H9 (cell line): ENCODE results near the gene FBXL12. TPM values are rescaled to one million over a fixed set of nuclear protein-coding genes. Genes with fewer than 3 reads are reported as not detected.
"Not testable (repeated sequence)": the region's sequence is repeated elsewhere in the genome, so short reads cannot be mapped to it uniquely, and the experiment has no call there.

ENCODE experiments used
- DNase-seq: peaks from one replicate; pipeline ENCODE4 v3.0.0-alpha.2; 2017
- H2AFZ ChIP-seq: one replicate; pipeline ENCODE4 v1.6.1; 2013; ENCODE audit warnings: mild to moderate bottlenecking, low read length, control low read depth, moderate library complexity
- H2AK5ac ChIP-seq: 2 replicates; pipeline ENCODE4 v1.6.1; 2013; ENCODE audit warnings: low read length, control low read depth, mixed read lengths; ENCODE audit not compliant: insufficient read length
- H2BK120ac ChIP-seq: one replicate; pipeline ENCODE4 v1.6.1; 2013; ENCODE audit warnings: low read depth, mild to moderate bottlenecking, low read length, control low read depth, inconsistent platforms; ENCODE audit not compliant: poor library complexity, severe bottlenecking
- H2BK12ac ChIP-seq: 2 replicates; pipeline ENCODE4 v1.6.1; 2013; ENCODE audit warnings: low read length, control low read depth, mixed read lengths, low read depth; ENCODE audit not compliant: insufficient read length
- H2BK15ac ChIP-seq: 2 replicates; pipeline ENCODE4 v1.6.1; 2013; ENCODE audit warnings: low read depth, low read length, control low read depth
- H2BK20ac ChIP-seq: one replicate; pipeline ENCODE4 v1.6.1; 2013; ENCODE audit warnings: low read depth, mild to moderate bottlenecking, low read length, control low read depth, inconsistent platforms; ENCODE audit not compliant: poor library complexity, severe bottlenecking
- H2BK5ac ChIP-seq: 2 replicates; pipeline ENCODE4 v1.6.1; 2013; ENCODE audit warnings: low read length, control low read depth, mixed read lengths; ENCODE audit not compliant: insufficient read length
- H3K14ac ChIP-seq: 2 replicates; pipeline ENCODE4 v1.6.1; 2013; ENCODE audit warnings: low read length, control low read depth; ENCODE audit not compliant: insufficient read depth
- H3K18ac ChIP-seq: 2 replicates; pipeline ENCODE4 v1.6.1; 2013; ENCODE audit warnings: low read depth, mild to moderate bottlenecking, mixed read lengths, low read length, control low read depth; ENCODE audit not compliant: insufficient read length
- H3K23ac ChIP-seq: 2 replicates; pipeline ENCODE4 v1.6.1; 2013; ENCODE audit warnings: low read length, control low read depth, mixed read lengths, low read depth; ENCODE audit not compliant: insufficient read length
- H3K23me2 ChIP-seq: 2 replicates; pipeline ENCODE4 v1.6.1; 2013; ENCODE audit warnings: low read depth, mild to moderate bottlenecking, mixed read lengths, low read length, control low read depth; ENCODE audit not compliant: insufficient read length, poor library complexity, severe bottlenecking
- H3K27ac ChIP-seq: 2 replicates; pipeline ENCODE4 v1.5.1; 2013; ENCODE audit warnings: low read length, control low read depth, mixed read lengths, low read depth; ENCODE audit not compliant: insufficient read length
- H3K27me3 ChIP-seq: 2 replicates; pipeline ENCODE4 v1.6.1; 2013; ENCODE audit warnings: low read length, control low read depth, inconsistent platforms; ENCODE audit not compliant: insufficient read depth
- H3K4ac ChIP-seq: 2 replicates; pipeline ENCODE4 v1.6.1; 2013; ENCODE audit warnings: low read depth, mild to moderate bottlenecking, control low read depth, inconsistent platforms, low read length, moderate library complexity
- H3K4me1 ChIP-seq: 2 replicates; pipeline ENCODE4 v1.6.1; 2013; ENCODE audit warnings: low read length, control low read depth, inconsistent platforms; ENCODE audit not compliant: insufficient read depth
- H3K4me2 ChIP-seq: 2 replicates; pipeline ENCODE4 v1.6.1; 2013; ENCODE audit warnings: low read length, control low read depth, mixed read lengths; ENCODE audit not compliant: insufficient read length, insufficient read depth
- H3K56ac ChIP-seq: 2 replicates; pipeline ENCODE4 v1.6.1; 2013; ENCODE audit warnings: low read depth, mild to moderate bottlenecking, mixed read lengths, low read length, control low read depth; ENCODE audit not compliant: insufficient read length
- H3K79me1 ChIP-seq: 2 replicates; pipeline ENCODE4 v1.6.1; 2013; ENCODE audit warnings: low read depth, mild to moderate bottlenecking, moderate library complexity, low read length, control low read depth, inconsistent platforms; ENCODE audit not compliant: insufficient read depth, poor library complexity, severe bottlenecking
- H3K79me2 ChIP-seq: 2 replicates; pipeline ENCODE4 v1.6.1; 2013; ENCODE audit warnings: low read length, control low read depth, inconsistent platforms; ENCODE audit not compliant: insufficient read depth
- H3K9ac ChIP-seq: 2 replicates; pipeline ENCODE4 v1.6.1; 2013; ENCODE audit warnings: low read length, control low read depth, mixed read lengths; ENCODE audit not compliant: insufficient read length; ENCODE audit errors: extremely low read depth
- H3K9me3 ChIP-seq: one replicate; pipeline ENCODE4 v1.6.1; 2013; ENCODE audit warnings: low read depth, low read length, inconsistent platforms; ENCODE audit not compliant: control insufficient read depth
- H3T11ph ChIP-seq: one replicate; pipeline ENCODE4 v1.6.1; 2013; ENCODE audit warnings: mild to moderate bottlenecking, low read length, control low read depth, inconsistent platforms
- H4K20me1 ChIP-seq: one replicate; pipeline ENCODE4 v1.6.1; 2013; ENCODE audit not compliant: control insufficient read depth, insufficient read length, insufficient read depth
- H4K5ac ChIP-seq: 2 replicates; pipeline ENCODE4 v1.6.1; 2013; ENCODE audit warnings: low read depth, mild to moderate bottlenecking, mixed read lengths, low read length, control low read depth; ENCODE audit not compliant: insufficient read length
- H4K8ac ChIP-seq: replicated peaks from 2 replicates; pipeline ENCODE4 v1.6.1; 2013; ENCODE audit warnings: low read length, control low read depth, mixed read lengths, low read depth; ENCODE audit not compliant: insufficient read length
- H4K91ac ChIP-seq: 2 replicates; pipeline ENCODE4 v1.6.1; 2013; ENCODE audit warnings: low read depth, mild to moderate bottlenecking, moderate library complexity, mixed read lengths, low read length, control low read depth; ENCODE audit not compliant: insufficient read length
- H3K27ac Mint-ChIP-seq, 3 experiments: 2 replicates in 2 of 3; 3 replicates in 1 of 3; pipeline ENCODE4 v1.8.0; 2020 to 2021; ENCODE audit warnings: mixed read lengths in 3 of 3, mild to moderate bottlenecking in 1 of 3, moderate library complexity in 1 of 3
- H3K27me3 Mint-ChIP-seq: 2 replicates; pipeline ENCODE4 v1.8.0; 2021; ENCODE audit warnings: low read depth, mild to moderate bottlenecking, moderate library complexity, mixed read lengths
- H3K36me3 Mint-ChIP-seq, 3 experiments: 2 replicates in 2 of 3; 3 replicates in 1 of 3; pipeline ENCODE4 v1.8.0; 2020 to 2021; ENCODE audit warnings: low read depth in 3 of 3, mixed read lengths in 3 of 3; ENCODE audit not compliant: insufficient read depth in 1 of 3
- H3K4me1 Mint-ChIP-seq, 2 experiments: 2 replicates each; pipeline ENCODE4 v1.8.0; 2020; ENCODE audit warnings: mixed read lengths in 2 of 2
- H3K4me3 Mint-ChIP-seq, 2 experiments: 2 replicates in 1 of 2; 3 replicates in 1 of 2; pipeline ENCODE4 v1.8.0; 2020 to 2021; ENCODE audit warnings: mild to moderate bottlenecking in 2 of 2, mixed read lengths in 2 of 2, moderate library complexity in 1 of 2
- H3K9me3 Mint-ChIP-seq, 2 experiments: 2 replicates in 1 of 2; 3 replicates in 1 of 2; pipeline ENCODE4 v1.8.0; 2020; ENCODE audit warnings: mild to moderate bottlenecking in 2 of 2, mixed read lengths in 2 of 2, moderate library complexity in 1 of 2
- CTCF ChIP-seq: fragments of 200-600 bp; sonication (generic); conservative IDR thresholded peaks from 3 replicates; pipeline ENCODE4 v1.8.0; 2021; ENCODE audit warnings: antibody characterized with exemption, mild to moderate bottlenecking
- WGBS: extraction: QIAGEN DNeasy Blood & Tissue Kit; methylation state at CpG from one replicate; pipeline ENCODE4 v1.1.7; 2013; ENCODE audit warnings: missing lambda C conversion rate, low lambda C conversion rate, mixed read lengths; ENCODE audit not compliant: insufficient read length; ENCODE audit errors: extremely low coverage; 5-methylcytosine and 5-hydroxymethylcytosine counted together
- total RNA-seq: library from RNA; stranded (reverse); gene quantifications from 2 replicates; pipeline ENCODE4 v1.2.1, GENCODE V29; 2021

The FBXL12 gene
- total RNA-seq, 1 experiment from 2014 or later, result 31.8 TPM

DNA sequence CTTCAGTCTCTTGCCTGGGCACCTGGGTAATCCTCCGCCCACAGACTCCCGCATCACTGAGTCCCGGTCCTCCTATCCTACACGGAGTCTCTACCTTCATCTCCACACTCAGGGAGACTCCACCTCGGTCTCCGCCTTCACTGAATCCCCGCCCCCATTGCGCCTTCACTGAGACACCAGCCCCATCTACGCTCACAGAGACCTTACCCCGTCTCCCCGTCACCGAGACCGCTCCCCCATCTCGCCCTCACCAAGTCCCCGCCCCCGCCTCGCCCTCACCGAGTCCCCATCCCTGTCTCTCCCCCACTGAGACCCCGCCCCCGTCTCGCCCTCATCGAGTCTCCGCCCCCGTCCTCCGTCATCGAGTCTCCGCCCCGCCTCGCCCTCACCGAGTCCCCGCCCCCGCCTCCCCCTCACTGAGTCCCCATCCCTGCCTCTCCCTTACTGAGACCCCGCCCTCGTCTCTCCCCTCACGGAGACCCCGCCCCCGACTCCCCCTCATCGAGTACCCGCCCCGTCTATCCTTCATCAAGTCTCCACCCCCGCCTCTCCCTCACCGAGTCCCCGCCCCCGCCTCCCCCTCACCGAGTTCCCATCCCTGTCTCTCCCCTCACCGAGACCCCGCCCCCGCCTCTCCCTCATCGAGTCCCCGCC lies 27.2 kb downstream of the FBXL12 start:
- no peak overlapping the region for H3K27ac ChIP-seq
- no peak overlapping the region for H3K9ac ChIP-seq
- no peak overlapping the region for H2AFZ ChIP-seq

GRCh38 chr19:9791073-9791367 lies 27.9 kb downstream of the FBXL12 start:
- H4K8ac ChIP-seq, H3K9me3 ChIP-seq, H4K91ac ChIP-seq, H3K36me3 Mint-ChIP-seq, H3K23me2 ChIP-seq, H3K4me2 ChIP-seq, H3K18ac ChIP-seq, H3K27me3 ChIP-seq, H3K9ac ChIP-seq, H3K23ac ChIP-seq, H4K5ac ChIP-seq, H3K56ac ChIP-seq, H3K27ac ChIP-seq, H4K20me1 ChIP-seq, H3K79me1 ChIP-seq, H3K9me3 Mint-ChIP-seq, H2BK120ac ChIP-seq, H2AK5ac ChIP-seq, H3K4ac ChIP-seq, H3K4me1 ChIP-seq, H2BK15ac ChIP-seq, H3T11ph ChIP-seq, H2AFZ ChIP-seq, H3K14ac ChIP-seq, DNase-seq, H2BK20ac ChIP-seq, H2BK5ac ChIP-seq, H2BK12ac ChIP-seq, H3K27me3 Mint-ChIP-seq, H3K79me2 ChIP-seq: not testable (repeated sequence)
- Mint-ChIP-seq H3K4me1 (peaks cover 33 to 40% of the 10 kb centered on the region in 2 experiments), H3K27ac (peak overlapping the region in 1 of 3 experiments; percentile 94; a peak in 2 of 7 replicates), H3K4me3 (peak overlapping the region; percentile 62 to 89; a peak in 3 of 5 replicates)
- WGBS, result no CpG with 5 or more reads among the region's 6 CpGs

More for the DNA sequence above, 27.2 kb downstream of the FBXL12 start:
- Histone ChIP-seq H2AK5ac (no peak overlapping the region), H2BK5ac (no peak overlapping the region), H2BK15ac (no peak overlapping the region), H3K56ac (no peak overlapping the region), H3K23ac (no peak overlapping the region), H3K9me3 (no peaks in the 10 kb centered on the region), H3K4me1 (no peaks in the 10 kb centered on the region; the same call in 1 of the 2 replicates), H3K27me3 (no peaks in the 10 kb centered on the region), H3T11ph (no peak overlapping the region), H4K91ac (no peak overlapping the region), H4K5ac (no peak overlapping the region), H3K4ac (no peak overlapping the region), H4K20me1 (no peaks in the 10 kb centered on the region), H2BK12ac (no peak overlapping the region), H3K23me2 (no peaks in the 10 kb centered on the region), H4K8ac (no peak overlapping the region), H3K14ac (no peak overlapping the region), H2BK20ac (no peak overlapping the region), H2BK120ac (no peak overlapping the region), H3K79me1 (no peaks in the 10 kb centered on the region), H3K4me2 (peak overlapping the region; percentile 48), H3K79me2 (no peaks in the 10 kb centered on the region), H3K18ac (no peak overlapping the region)
- Mint-ChIP-seq H3K9me3 (0 out of 5 replicates have a peak, but pooled peaks cover 0 to 2% of the 10 kb centered on the region in 2 experiments), H3K4me1 (peaks cover 29 to 39% of the 10 kb centered on the region in 2 experiments), H3K27me3 (no peaks in the 10 kb centered on the region; the same call in 1 of the 2 replicates), H3K36me3 (peaks cover 4 to 10% (median 7%) of the 10 kb centered on the region in 3 experiments; a peak in 6 of 7 replicates), H3K4me3 (peak overlapping the region; percentile 78 to 89), H3K27ac (peak overlapping the region; percentile 90 to 95 (median 93); a peak in 5 of 7 replicates)
- TF ChIP-seq CTCF, result no peak
- DNase-seq, result peak; percentile 99
- WGBS, result no CpG with 5 or more reads among the region's 50 CpGs
